Endometrium (tissue), 2 donors: ENCODE data around the gene AATF.

ENCODE experiments used
- FAIRE-seq: peaks from 2 replicates; lab custom pipeline; 2012; peaks lifted over from hg19 to GRCh38; lab: Jason Lieb, UNC
- donor health status: control.
- donor health status: control.

AATF gene

GRCh38 chr17:36948717-36949460, at the start of gene AATF:
AATF (plus strand) TSS chr17:36948954; CDS start chr17:36949126, 172 bp downstream.
- no peak for FAIRE-seq

- no peak for FAIRE-seq
Measured at GRCh38 chr17:36899250-36900159, 49.2 kb upstream of the AATF start.

GRCh38 chr17:36900160-36900512, 48.6 kb upstream of the AATF start:
- no peak for FAIRE-seq

- no peak for FAIRE-seq
Measured at GRCh38 chr17:36901506-36901905, 47.2 kb upstream of the AATF start.

- FAIRE-seq, result no peak
Measured at GRCh38 chr17:36907407-36907806, 41.3 kb upstream of the AATF start.

- FAIRE-seq, result no peak
Measured at GRCh38 chr17:36910513-36910912, 38.2 kb upstream of the AATF start.

GRCh38 chr17:36911001-36911400, 37.8 kb upstream of the AATF start:
- FAIRE-seq, result no peak

GRCh38 chr17:36913132-36913531, 35.6 kb upstream of the AATF start:
- no peak for FAIRE-seq

GRCh38 chr17:36918211-36918691, 30.5 kb upstream of the AATF start:
- no peak for FAIRE-seq

- FAIRE-seq, result no peak
Measured at GRCh38 chr17:36919407-36919968, 29.3 kb upstream of the AATF start.

- FAIRE-seq, result no peak
Measured at GRCh38 chr17:36920032-36921005, 28.4 kb upstream of the AATF start.

GRCh38 chr17:36921095-36921851, 27.5 kb upstream of the AATF start:
- no peak for FAIRE-seq

- no peak for FAIRE-seq
Measured at GRCh38 chr17:36922175-36922574, 26.6 kb upstream of the AATF start.

- FAIRE-seq, result no peak
Measured at GRCh38 chr17:36923814-36924221, 24.9 kb upstream of the AATF start.

- FAIRE-seq, result no peak
Measured at GRCh38 chr17:36926226-36926625, 22.5 kb upstream of the AATF start.

GRCh38 chr17:36926701-36927100, 22.1 kb upstream of the AATF start:
- FAIRE-seq, result no peak

- no peak for FAIRE-seq
Measured at GRCh38 chr17:36928471-36929345, 20.0 kb upstream of the AATF start.

- no peak for FAIRE-seq
Measured at GRCh38 chr17:36929851-36930582, 18.7 kb upstream of the AATF start.

- no peak for FAIRE-seq
Measured at GRCh38 chr17:36930583-36930900, 18.2 kb upstream of the AATF start.
